Suprapubic skin (tissue), 4 donors: ENCODE data around the gene AQP2. TPM values are rescaled to one million over a fixed set of nuclear protein-coding genes. Genes with fewer than 3 reads are reported as not detected.

Source experiments
- DNase-seq, 2 donors: peaks; one replicate each; pipeline ENCODE4 v3.0.0-alpha.2; 2019; ENCODE audit warnings: low spot score in 2 of 2
- H3K27ac ChIP-seq: fragments of 200-600 bp; sonication (generic); one replicate; pipeline ENCODE4 v1.5.1; 2019
- H3K27me3 ChIP-seq: fragments of 200-600 bp; sonication (generic); one replicate; pipeline ENCODE4 v1.5.1; 2019
- H3K36me3 ChIP-seq: fragments of 200-600 bp; sonication (generic); one replicate; pipeline ENCODE4 v1.5.1; 2019
- H3K4me1 ChIP-seq: fragments of 200-600 bp; sonication (generic); one replicate; pipeline ENCODE4 v1.5.1; 2019
- H3K4me3 ChIP-seq: fragments of 200-600 bp; sonication (generic); one replicate; pipeline ENCODE4 v1.5.1; 2019; ENCODE audit warnings: mild to moderate bottlenecking
- H3K9me3 ChIP-seq: fragments of 200-600 bp; sonication (generic); one replicate; pipeline ENCODE4 v1.5.1; 2019
- CTCF ChIP-seq, 2 donors: fragments of 200-600 bp in 1 of 2; fragments of 450-650 bp in 1 of 2; sonication (generic) in 1 of 2; IDR thresholded peaks; one replicate each; pipeline ENCODE4 v1.5.1; 2016 to 2019; ENCODE audit warnings: antibody characterized with exemption in 2 of 2, mild to moderate bottlenecking in 1 of 2, moderate library complexity in 1 of 2
- EP300 ChIP-seq: sonication (generic); formaldehyde crosslinking; IDR thresholded peaks from one replicate; pipeline ENCODE4 v1.6.1; 2017; ENCODE audit warnings: antibody characterized with exemption
- POLR2A ChIP-seq, 2 donors: fragments of 450-650 bp; IDR thresholded peaks; one replicate each; pipeline ENCODE4 v1.6.1; 2017; ENCODE audit warnings: antibody characterized with exemption in 2 of 2, mild to moderate bottlenecking in 2 of 2, moderate library complexity in 2 of 2
- POLR2AphosphoS5 ChIP-seq, 3 donors: sonication (generic); formaldehyde crosslinking; IDR thresholded peaks; one replicate each; pipeline ENCODE4 v1.6.1; 2017; ENCODE audit warnings: antibody characterized with exemption in 3 of 3
- WGBS: methylation state at CpG from one replicate; pipeline ENCODE4 v1.1.5; 2018; 5-methylcytosine and 5-hydroxymethylcytosine counted together
- total RNA-seq, 4 donors: library from RNA; depleted of rRNA; stranded (reverse); fragments of >200 nt; gene quantifications; one replicate each; pipeline ENCODE4 v1.1.0, GENCODE V29; 2016

AQP2 gene
- total RNA-seq, 4 donors from 2014 or later, result 0.15 TPM; not detected in 3

GRCh38 chr12:49936925-49937324 lies 13.6 kb upstream of the AQP2 start:
- DNase-seq, result no peak
- H3K4me3 ChIP-seq, result no peak overlapping the region
- no peak overlapping the region for H3K27ac ChIP-seq
- no peaks in the 10 kb centered on the region for H3K4me1 ChIP-seq
- WGBS, result 81% methylated on average over 3 of the region's 3 CpGs
- TF ChIP-seq POLR2A (IDR thresholded peaks at IDR 0.05), result no peak
- TF ChIP-seq EP300, result no peak
- no peak for TF ChIP-seq CTCF (IDR thresholded peaks at IDR 0.05)
- TF ChIP-seq POLR2AphosphoS5 (IDR thresholded peaks at IDR 0.05), result no peak
- H3K27me3 ChIP-seq, result no peaks in the 10 kb centered on the region
- no peaks in the 10 kb centered on the region for H3K9me3 ChIP-seq
- H3K36me3 ChIP-seq, result no peaks in the 10 kb centered on the region

- peak overlapping the region; percentile 19 for H3K27ac ChIP-seq
- H3K4me1 ChIP-seq, result no peaks in the 10 kb centered on the region
- WGBS, result 61% methylated on average over 4 of the region's 8 CpGs
- H3K36me3 ChIP-seq, result no peaks in the 10 kb centered on the region
- no peaks in the 10 kb centered on the region for H3K27me3 ChIP-seq
- H3K9me3 ChIP-seq, result no peaks in the 10 kb centered on the region
- DNase-seq, result no peak
- TF ChIP-seq POLR2A (IDR thresholded peaks at IDR 0.05), result no peak
- TF ChIP-seq EP300, result no peak
- no peak for TF ChIP-seq POLR2AphosphoS5 (IDR thresholded peaks at IDR 0.05)
- no peak for TF ChIP-seq CTCF (IDR thresholded peaks at IDR 0.05)
- no peak overlapping the region for H3K4me3 ChIP-seq
Measured at GRCh38 chr12:49937639-49938300, 12.8 kb upstream of the AQP2 start.

GRCh38 chr12:49939307-49939706 lies 11.2 kb upstream of the AQP2 start:
- Histone ChIP-seq H3K4me3 (no peak overlapping the region), H3K4me1 (no peaks in the 10 kb centered on the region), H3K27ac (no peak overlapping the region), H3K27me3 (no peaks in the 10 kb centered on the region), H3K36me3 (no peaks in the 10 kb centered on the region), H3K9me3 (no peaks in the 10 kb centered on the region)
- no peak for DNase-seq
- TF ChIP-seq CTCF (IDR thresholded peaks at IDR 0.05) (no peak), POLR2AphosphoS5 (IDR thresholded peaks at IDR 0.05) (no peak), POLR2A (IDR thresholded peaks at IDR 0.05) (no peak), EP300 (no peak)

- Histone ChIP-seq H3K9me3 (no peaks in the 10 kb centered on the region), H3K4me3 (no peak overlapping the region), H3K27me3 (no peaks in the 10 kb centered on the region), H3K4me1 (no peaks in the 10 kb centered on the region), H3K36me3 (no peaks in the 10 kb centered on the region), H3K27ac (no peak overlapping the region)
- TF ChIP-seq POLR2A (IDR thresholded peaks at IDR 0.05) (no peak), EP300 (no peak), POLR2AphosphoS5 (IDR thresholded peaks at IDR 0.05) (no peak), CTCF (IDR thresholded peaks at IDR 0.05) (no peak)
- 83% methylated on average over 1 of the region's 1 CpG for WGBS
- DNase-seq, result no peak
Measured at GRCh38 chr12:49939707-49940106, 10.8 kb upstream of the AQP2 start.

GRCh38 chr12:49941556-49942511 lies 8.7 kb upstream of the AQP2 start:
- TF ChIP-seq POLR2A (IDR thresholded peaks at IDR 0.05) (no peak), CTCF (IDR thresholded peaks at IDR 0.05) (no peak), POLR2AphosphoS5 (IDR thresholded peaks at IDR 0.05) (no peak), EP300 (no peak)
- Histone ChIP-seq H3K36me3 (no peaks in the 10 kb centered on the region), H3K4me1 (peaks cover 10% of the 10 kb centered on the region), H3K27ac (no peak overlapping the region), H3K4me3 (no peak overlapping the region), H3K9me3 (no peaks in the 10 kb centered on the region), H3K27me3 (no peaks in the 10 kb centered on the region)
- WGBS, result 78% methylated on average over 9 of the region's 13 CpGs
- no peak for DNase-seq
